Liver (tissue), 3 donors: ENCODE data around the gene FBP1.

Source experiments
- GABPA ChIP-seq, 2 donors: IDR thresholded peaks in 1 of 2; conservative IDR thresholded peaks in 1 of 2; 2 replicates each; pipeline ENCODE4 v1.6.1; 2016; ENCODE audit warnings: antibody characterized with exemption in 2 of 2, mild to moderate bottlenecking in 1 of 2, moderate library complexity in 1 of 2
- RAD21 ChIP-seq, 2 donors: IDR thresholded peaks; 2 replicates each; pipeline ENCODE4 v1.6.1; 2016; ENCODE audit warnings: antibody characterized with exemption in 2 of 2, mild to moderate bottlenecking in 2 of 2
- TAF1 ChIP-seq: conservative IDR thresholded peaks from 2 replicates; pipeline ENCODE4 v1.6.1; 2016; ENCODE audit warnings: antibody characterized with exemption, mild to moderate bottlenecking
- TF ChIP-seq, protein P1 (sequence below): fragments of 150-350 bp; IDR thresholded peaks from 2 replicates; pipeline ENCODE4 v1.5.1; 2017; ENCODE audit warnings: improper control_type of control experiment, low read depth, low read length; ENCODE audit not compliant: missing input control
- TF ChIP-seq, protein P2 (sequence below): IDR thresholded peaks from 2 replicates; pipeline ENCODE4 v1.6.1; 2016; ENCODE audit warnings: antibody characterized with exemption
- donor health status: healthy.
- donor health status: healthy.

DNA sequence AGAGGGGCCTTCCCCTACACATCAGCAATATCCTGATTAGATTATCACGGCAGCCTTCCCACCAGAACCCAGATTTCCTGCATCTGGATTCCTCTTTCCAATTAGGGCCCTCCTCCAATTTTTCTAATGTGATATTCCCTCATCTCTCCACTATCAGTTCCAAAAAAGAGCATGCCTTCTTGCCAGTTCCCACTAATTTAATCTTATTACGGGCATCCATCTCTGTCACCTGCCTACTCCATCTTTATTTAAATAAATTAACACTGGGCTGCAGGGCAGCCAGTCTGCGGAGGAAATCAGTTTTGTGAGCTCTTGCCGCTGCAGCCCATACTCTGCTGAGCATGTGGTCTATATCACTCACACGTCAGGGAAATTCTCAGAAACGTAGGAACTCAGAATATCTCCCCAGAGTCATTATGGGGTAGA is 29.1 kb downstream of the FBP1 start:
- TF ChIP-seq, protein P1, sequence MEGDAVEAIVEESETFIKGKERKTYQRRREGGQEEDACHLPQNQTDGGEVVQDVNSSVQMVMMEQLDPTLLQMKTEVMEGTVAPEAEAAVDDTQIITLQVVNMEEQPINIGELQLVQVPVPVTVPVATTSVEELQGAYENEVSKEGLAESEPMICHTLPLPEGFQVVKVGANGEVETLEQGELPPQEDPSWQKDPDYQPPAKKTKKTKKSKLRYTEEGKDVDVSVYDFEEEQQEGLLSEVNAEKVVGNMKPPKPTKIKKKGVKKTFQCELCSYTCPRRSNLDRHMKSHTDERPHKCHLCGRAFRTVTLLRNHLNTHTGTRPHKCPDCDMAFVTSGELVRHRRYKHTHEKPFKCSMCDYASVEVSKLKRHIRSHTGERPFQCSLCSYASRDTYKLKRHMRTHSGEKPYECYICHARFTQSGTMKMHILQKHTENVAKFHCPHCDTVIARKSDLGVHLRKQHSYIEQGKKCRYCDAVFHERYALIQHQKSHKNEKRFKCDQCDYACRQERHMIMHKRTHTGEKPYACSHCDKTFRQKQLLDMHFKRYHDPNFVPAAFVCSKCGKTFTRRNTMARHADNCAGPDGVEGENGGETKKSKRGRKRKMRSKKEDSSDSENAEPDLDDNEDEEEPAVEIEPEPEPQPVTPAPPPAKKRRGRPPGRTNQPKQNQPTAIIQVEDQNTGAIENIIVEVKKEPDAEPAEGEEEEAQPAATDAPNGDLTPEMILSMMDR, result no peak
- TF ChIP-seq GABPA (IDR thresholded peaks at IDR 0.05 in 1 of 2, conservative IDR thresholded peaks at IDR 0.05 in 1 of 2), result no peak
- TF ChIP-seq RAD21 (IDR thresholded peaks at IDR 0.05), result no peak
- TF ChIP-seq, protein P2, sequence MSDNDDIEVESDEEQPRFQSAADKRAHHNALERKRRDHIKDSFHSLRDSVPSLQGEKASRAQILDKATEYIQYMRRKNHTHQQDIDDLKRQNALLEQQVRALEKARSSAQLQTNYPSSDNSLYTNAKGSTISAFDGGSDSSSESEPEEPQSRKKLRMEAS, result no peak
- TF ChIP-seq TAF1, result no peak
